K562 (cell line): ENCODE results near the gene OXLD1. TPM values are rescaled to one million over a fixed set of nuclear protein-coding genes. Genes with fewer than 3 reads are reported as not detected.

Source experiments
- ATAC-seq: fragments of 200-7000 bp; cut with Tn5 transposase; 3 replicates; pipeline ENCODE4 v1.9.1; 2020; ENCODE audit warnings: moderate library complexity
- BruUV-seq: library from RNA; stranded (reverse); fragments of 400-500 nt; replicated peaks from 2 replicates; lab custom pipeline; 2021; lab: Mats Ljungman, UMichigan
- CTCF ChIA-PET: fragments of 300-600 bp; formaldehyde crosslinking; extraction: SDS; loops from one replicate; lab custom pipeline; 2021; ENCODE audit warnings: low intra/inter-chr PET ratio; lab: Yijun Ruan, JAX
- POLR2A ChIA-PET: fragments of 300-600, 350-650 bp; sonication (Branson Sonifier 250); formaldehyde crosslinking; extraction: SDS; loops from one replicate; lab custom pipeline; 2021; ENCODE audit warnings: antibody characterized with exemption, inconsistent platforms; lab: Yijun Ruan, JAX
- DNase-seq, 4 experiments: peaks; one replicate each; pipeline versions ENCODE4 v3.0.0 to v3.0.0-alpha.2; 2011 to 2018; ENCODE audit warnings: low spot score in 3 of 4, mixed read lengths in 3 of 4; ENCODE audit errors: extremely low read depth in 1 of 4
- FAIRE-seq: peaks from 2 replicates; lab custom pipeline; 2011; peaks lifted over from hg19 to GRCh38; lab: Jason Lieb, UNC
- H2AFZ ChIP-seq: 2 replicates; pipeline ENCODE4 v1.6.0; 2011; ENCODE audit warnings: low read depth, low read length, control low read depth, inconsistent platforms
- H3K27ac ChIP-seq: fragments of 200-600 bp; 3 replicates; pipeline ENCODE4 v1.8.0; 2011; ENCODE audit warnings: low read depth, mild to moderate bottlenecking, control low read depth, inconsistent platforms, low read length, moderate library complexity, mixed read lengths; ENCODE audit errors: extremely low read depth
- H3K27me3 ChIP-seq, 2 experiments: fragments of 300-600 bp in 1 of 2; 2 replicates in 1 of 2; 3 replicates in 1 of 2; pipeline versions ENCODE4 v1.6.0 to v1.8.0; 2011; ENCODE audit warnings: inconsistent platforms in 2 of 2, low read length in 2 of 2, mild to moderate bottlenecking in 1 of 2, mixed read lengths in 1 of 2, moderate library complexity in 1 of 2; ENCODE audit not compliant: control insufficient read depth in 2 of 2, insufficient read depth in 2 of 2
- H3K36me3 ChIP-seq: fragments of 300-600 bp; 3 replicates; pipeline ENCODE4 v1.8.0; 2011; ENCODE audit warnings: mild to moderate bottlenecking, low read length, inconsistent platforms; ENCODE audit not compliant: control insufficient read depth, insufficient read depth
- H3K4me1 ChIP-seq, 2 experiments: fragments of 200-600 bp in 1 of 2; replicated peaks in 1 of 2; 2 replicates in 1 of 2; 3 replicates in 1 of 2; pipeline versions ENCODE4 v1.5.1 to v1.8.0; 2011; ENCODE audit warnings: inconsistent platforms in 2 of 2, low read length in 2 of 2, mild to moderate bottlenecking in 1 of 2, mixed read lengths in 1 of 2, moderate library complexity in 1 of 2; ENCODE audit not compliant: control insufficient read depth in 2 of 2, insufficient read depth in 2 of 2
- H3K4me2 ChIP-seq: 2 replicates; pipeline ENCODE4 v1.6.1; 2011; ENCODE audit warnings: low read length, control low read depth, inconsistent platforms, mixed read lengths; ENCODE audit not compliant: insufficient read depth
- H3K4me3 ChIP-seq: fragments of 200-600 bp; sonication (generic), shearing (Covaris generic); 2 replicates; pipeline ENCODE4 v1.5.1; 2016; ENCODE audit warnings: control low read depth, inconsistent platforms
- H3K79me2 ChIP-seq: fragments of 200-600 bp; 3 replicates; pipeline ENCODE4 v1.8.0; 2011; ENCODE audit warnings: low read length, inconsistent platforms; ENCODE audit not compliant: control insufficient read depth, insufficient read depth
- H3K9ac ChIP-seq, 2 experiments: 2 replicates each; pipeline versions ENCODE4 v1.6.0 to v1.6.1; 2011; ENCODE audit warnings: low read depth in 2 of 2, low read length in 2 of 2, control low read depth in 1 of 2, inconsistent platforms in 1 of 2, mild to moderate bottlenecking in 1 of 2, mixed read lengths in 1 of 2; ENCODE audit not compliant: insufficient read depth in 1 of 2
- H3K9me1 ChIP-seq: one replicate; pipeline ENCODE4 v1.6.0; 2011; ENCODE audit warnings: inconsistent platforms, mild to moderate bottlenecking, low read length, moderate library complexity; ENCODE audit not compliant: control insufficient read depth, insufficient read depth
- H3K9me3 ChIP-seq: replicated peaks from 2 replicates; pipeline ENCODE4 v1.5.1; 2011; ENCODE audit warnings: low read depth, low read length, inconsistent platforms; ENCODE audit not compliant: control insufficient read depth, insufficient read depth
- H4K20me1 ChIP-seq: replicated peaks from 2 replicates; pipeline ENCODE4 v1.6.1; 2011; ENCODE audit warnings: low read length, inconsistent platforms, mixed read lengths; ENCODE audit not compliant: control insufficient read depth, insufficient read depth
- BHLHE40 ChIP-seq: IDR thresholded peaks from 2 replicates; pipeline ENCODE4 v1.6.1; 2011; ENCODE audit warnings: low read length, improper control_type of control experiment
- EGR1 ChIP-seq: fragments of 450-650 bp; conservative IDR thresholded peaks from 2 replicates; pipeline ENCODE4 v1.6.1; 2017; ENCODE audit warnings: mild to moderate bottlenecking
- TFAP4 ChIP-seq: sonication (generic); formaldehyde crosslinking; IDR thresholded peaks from 2 replicates; pipeline ENCODE4 v1.8.0; 2022; ENCODE audit warnings: missing genetic modification reagents, mild to moderate bottlenecking, moderate library complexity, borderline replicate concordance
- TSHZ1 ChIP-seq: fragments of 250-450 bp; sonication (Bioruptor Pico); IDR thresholded peaks from 2 replicates; pipeline ENCODE4 v1.4.0; 2020; ENCODE audit warnings: mild to moderate bottlenecking, moderate library complexity
- ZNF717 ChIP-seq: fragments of 250-450 bp; sonication (Bioruptor Pico); IDR thresholded peaks from 2 replicates; pipeline ENCODE4 v1.5.0; 2021
- WGBS: fragments of 100-300 bp; shearing (Covaris generic); methylation state at CpG from one replicate; pipeline ENCODE4 v1.1.6; 2016; ENCODE audit warnings: low coverage, mixed read lengths; ENCODE audit not compliant: insufficient coverage; ENCODE audit errors: missing lambda C conversion rate; 5-methylcytosine and 5-hydroxymethylcytosine counted together
- in situ Hi-C: fragments of 300-500 bp; cut with MboI; formaldehyde crosslinking; loops from 4 replicates; pipeline ENCODE4 v1.15.0; 2018; ENCODE audit warnings: inconsistent platforms, mixed read lengths
- intact Hi-C: fragments of 100-400 bp; cut with micrococcal nuclease; formaldehyde crosslinking; loops from 2 replicates; pipeline ENCODE4 v1.14.2; 2022
- polyA plus RNA-seq, 8 experiments: library from polyadenylated mRNA; depleted of rRNA in 4 of 8; stranded (reverse) in 5 of 8; unstranded in 3 of 8; fragments of >200 nt; fragmentation: Nextera tagmentation in 2 of 8; fragmentation: Illumina TruSeq in 1 of 8; extraction: Ambion mirVana in 2 of 8; extraction: Trizol in 1 of 8; gene quantifications; 2 replicates each; pipeline versions ENCODE4 v1.2.1 to v1.2.3, GENCODE V29; 2011 to 2014; ENCODE audit warnings: inconsistent platforms in 1 of 8, missing spikeins in 1 of 8
- total RNA-seq, 7 experiments: library from RNA; depleted of rRNA in 6 of 7; stranded (reverse); fragments of >200 nt in 6 of 7; fragmentation: Illumina TruSeq in 2 of 7; extraction: Trizol in 2 of 7; gene quantifications; 2 replicates each; pipeline versions ENCODE4 v1.2.1 to v1.2.3, GENCODE V29; 2011 to 2021; ENCODE audit warnings: low replicate concordance in 1 of 7

The OXLD1 gene
- total and polyA plus RNA-seq, 9 of the 15 experiments (the other 6 are each of a cell fraction or from before 2014, with no cell fraction given), result 4.4 to 115 (median 29.3) TPM

- 0 out of 2 replicates have a peak, but pooled peaks have one; percentile 28 for TF ChIP-seq TFAP4 (CRISPR knock-in tag)
Observed at GRCh38 chr17:81644976-81645952, 21.1 kb downstream of the OXLD1 start (continued).

- in situ Hi-C loops, result no loop called here
Observed at GRCh38 chr17:81644496-81644895, 21.9 kb downstream of the OXLD1 start.

More at GRCh38 chr17:81644496-81644895, 21.9 kb downstream of the OXLD1 start:
- peak; percentile 58 for ATAC-seq
- no peaks in the 10 kb centered on the region for H3K79me2 ChIP-seq
- no peaks in the 10 kb centered on the region for H4K20me1 ChIP-seq
- TF ChIP-seq TSHZ1 (no peak), ZNF717 (CRISPR knock-in tag) (no peak), EGR1 (peak; percentile 91), BHLHE40 (no peak)
- intact Hi-C loops, result no loop called here
- H3K9me1 ChIP-seq, result no peaks in the 10 kb centered on the region
- peak in 3 of 4 experiments; percentile 54 to 65 (median 60) for DNase-seq
- peaks cover 4% of the 10 kb centered on the region for H3K9me3 ChIP-seq
- ChIA-PET CTCF (no interaction called here), POLR2A (interaction anchor here (1.0 kb wide), 1 partner anchor 8 kb away, joined by 3 read pairs; no protein-coding TSS in a partner anchor)
- H3K4me2 ChIP-seq, result no peak overlapping the region; the same call in 1 of the 2 replicates
- no peaks in the 10 kb centered on the region for H3K36me3 ChIP-seq
- no peak overlapping the region for H3K4me3 ChIP-seq
- no peaks in the 10 kb centered on the region for H3K27me3 ChIP-seq
- WGBS, result 63% methylated on average over 8 of the region's 15 CpGs
- no peak for FAIRE-seq
- H3K9ac ChIP-seq, result peak overlapping the region in 1 of 2 experiments; percentile 88; a peak in 2 of 4 replicates
- H3K4me1 ChIP-seq, result peaks cover 22 to 58% of the 10 kb centered on the region in 2 experiments; a peak in 4 of 5 replicates
- peak overlapping the region; percentile 29; the same call in 1 of the 2 replicates for H2AFZ ChIP-seq
- no peak overlapping the region for H3K27ac ChIP-seq
- BruUV-seq, result no TSS peak
